ENCODE measurements around the gene IL17RD. TPM values are rescaled to one million over a fixed set of nuclear protein-coding genes. Genes with fewer than 3 reads are reported as not detected.
A peak's percentile ranks its signal among the peaks of the same experiment; 100 is the strongest.

Gene IL17RD
- total RNA-seq, 1 donor from 2014 or later = 26.1 TPM

GRCh38 chr3:57168151-57168550, 3.0 kb upstream of the IL17RD start:
- no peak overlapping the region for H3K27ac Mint-ChIP-seq
- no peak overlapping the region for H2AFZ ChIP-seq (replicated peaks)
- peaks cover 69% of the 10 kb centered on the region for H3K27me3 ChIP-seq
- peaks cover 31% of the 10 kb centered on the region for H3K4me1 ChIP-seq
- H3K27me3 Mint-ChIP-seq (ENCODE audit: insufficient read depth, low read depth) = peaks cover 4% of the 10 kb centered on the region
- H3K36me3 ChIP-seq = no peaks in the 10 kb centered on the region
- H3K4me3 ChIP-seq = no peak overlapping the region
- H3K36me3 Mint-ChIP-seq = no peaks in the 10 kb centered on the region
- H3K27ac ChIP-seq = no peak overlapping the region
- H3K9me3 ChIP-seq (ENCODE audit: low read depth) = no peaks in the 10 kb centered on the region
- H3K4me2 ChIP-seq = no peak overlapping the region
- peaks cover 14% of the 10 kb centered on the region for H3K79me2 ChIP-seq (ENCODE audit: low read depth)
- H3K9ac ChIP-seq = no peak overlapping the region
- H3K4me1 Mint-ChIP-seq = peaks cover 41% of the 10 kb centered on the region
- peaks cover 13% of the 10 kb centered on the region for H4K20me1 ChIP-seq (ENCODE audit: low read depth)
- no peak for TF ChIP-seq EZH2 (IDR thresholded peaks at IDR 0.05)
- TF ChIP-seq EZH2phosphoT487 (IDR thresholded peaks at IDR 0.05) = no peak
- no peak for TF ChIP-seq CTCF (IDR thresholded peaks at IDR 0.05)
- H3K4me3 Mint-ChIP-seq = peak overlapping the region; percentile 46
- H3F3A ChIP-seq (ENCODE audit: low read depth) = peaks cover 3% of the 10 kb centered on the region
- no peak for DNase-seq (ENCODE audit: low spot score)
- no peaks in the 10 kb centered on the region for H3K9me3 Mint-ChIP-seq

- no peaks in the 10 kb centered on the region for H3K36me3 ChIP-seq
- H3K27ac ChIP-seq = no peak overlapping the region
- H3F3A ChIP-seq (ENCODE audit: low read depth) = peaks cover 11% of the 10 kb centered on the region
- TF ChIP-seq EZH2phosphoT487 (IDR thresholded peaks at IDR 0.05) (no peak), CTCF (IDR thresholded peaks at IDR 0.05) (no peak), EZH2 (IDR thresholded peaks at IDR 0.05) (no peak)
- DNase-seq (ENCODE audit: low spot score) = no peak
- Mint-ChIP-seq H3K4me1 (peaks cover 56% of the 10 kb centered on the region), H3K27me3 (ENCODE audit: insufficient read depth, low read depth) (peaks cover 4% of the 10 kb centered on the region), H3K27ac (peak overlapping the region; percentile 85), H3K9me3 (no peaks in the 10 kb centered on the region), H3K36me3 (peaks cover 7% of the 10 kb centered on the region), H3K4me3 (peak overlapping the region; percentile 9)
- H3K4me3 ChIP-seq = no peak overlapping the region
- no peak overlapping the region for H3K4me2 ChIP-seq
- H4K20me1 ChIP-seq (ENCODE audit: low read depth) = peaks cover 28% of the 10 kb centered on the region
- H3K27me3 ChIP-seq = peaks cover 84% of the 10 kb centered on the region
- no peak overlapping the region for H3K9ac ChIP-seq
- no peak overlapping the region for H2AFZ ChIP-seq (replicated peaks)
- no peaks in the 10 kb centered on the region for H3K9me3 ChIP-seq (ENCODE audit: low read depth)
- peaks cover 29% of the 10 kb centered on the region for H3K79me2 ChIP-seq (ENCODE audit: low read depth)
- peaks cover 45% of the 10 kb centered on the region for H3K4me1 ChIP-seq
Observed at GRCh38 chr3:57166660-57167059, 1.5 kb upstream of the IL17RD start.

GRCh38 chr3:57165641-57166040, 488 bp upstream of the IL17RD start:
- no peak overlapping the region for H3K4me3 ChIP-seq
- H3K27ac ChIP-seq = no peak overlapping the region
- TF ChIP-seq EZH2 (IDR thresholded peaks at IDR 0.05) (no peak), EZH2phosphoT487 (IDR thresholded peaks at IDR 0.05) (no peak), CTCF (IDR thresholded peaks at IDR 0.05) (no peak)
- Mint-ChIP-seq H3K4me1 (peaks cover 66% of the 10 kb centered on the region), H3K36me3 (peaks cover 7% of the 10 kb centered on the region), H3K27ac (peak overlapping the region; percentile 87), H3K9me3 (no peaks in the 10 kb centered on the region), H3K4me3 (peak overlapping the region; percentile 83), H3K27me3 (ENCODE audit: insufficient read depth, low read depth) (peaks cover 2% of the 10 kb centered on the region)
- H3K27me3 ChIP-seq = peaks cover 87% of the 10 kb centered on the region
- peaks cover 38% of the 10 kb centered on the region for H4K20me1 ChIP-seq (ENCODE audit: low read depth)
- H2AFZ ChIP-seq (replicated peaks) = no peak overlapping the region
- no peaks in the 10 kb centered on the region for H3K36me3 ChIP-seq
- peaks cover 21% of the 10 kb centered on the region for H3F3A ChIP-seq (ENCODE audit: low read depth)
- H3K9me3 ChIP-seq (ENCODE audit: low read depth) = no peaks in the 10 kb centered on the region
- peaks cover 56% of the 10 kb centered on the region for H3K4me1 ChIP-seq
- peaks cover 39% of the 10 kb centered on the region for H3K79me2 ChIP-seq (ENCODE audit: low read depth)
- DNase-seq (ENCODE audit: low spot score) = no peak
- peak overlapping the region; percentile 8 for H3K4me2 ChIP-seq
- H3K9ac ChIP-seq = no peak overlapping the region
